GM19023 (cell line): ENCODE measurements around the gene TRPV4.

Experiments used
- ATAC-seq: cut with Tn5 transposase; IDR thresholded peaks from one replicate; pipeline ENCODE4 v1.9.1; 2021; ENCODE audit warnings: mild to moderate bottlenecking, moderate library complexity; ENCODE audit not compliant: unreplicated experiment

The TRPV4 gene

GRCh38 chr12:109810954-109811623 lies 22.1 kb downstream of the TRPV4 start:
- ATAC-seq, result no peak

GRCh38 chr12:109808876-109809646 lies 24.1 kb downstream of the TRPV4 start:
- ATAC-seq, result no peak

- no peak for ATAC-seq
Measured at GRCh38 chr12:109807954-109808643, 25.1 kb downstream of the TRPV4 start.

GRCh38 chr12:109804820-109805761 lies 28.1 kb downstream of the TRPV4 start:
- no peak for ATAC-seq

- no peak for ATAC-seq
Measured at GRCh38 chr12:109803678-109804077, 29.5 kb downstream of the TRPV4 start.

- ATAC-seq, result no peak
Measured at GRCh38 chr12:109802828-109803227, 30.4 kb downstream of the TRPV4 start.

- ATAC-seq, result no peak
Measured at GRCh38 chr12:109800536-109800935, 32.7 kb downstream of the TRPV4 start.

GRCh38 chr12:109798691-109799090 lies 34.5 kb downstream of the TRPV4 start:
- no peak for ATAC-seq

- ATAC-seq, result no peak
Measured at GRCh38 chr12:109797905-109798669, 35.1 kb downstream of the TRPV4 start.

- ATAC-seq, result no peak
Measured at GRCh38 chr12:109796057-109796456, 37.1 kb downstream of the TRPV4 start.

GRCh38 chr12:109795023-109795422 lies 38.2 kb downstream of the TRPV4 start:
- ATAC-seq, result no peak

GRCh38 chr12:109793826-109794501 lies 39.2 kb downstream of the TRPV4 start:
- ATAC-seq, result no peak

- ATAC-seq, result no peak
Measured at GRCh38 chr12:109793411-109793810, 39.8 kb downstream of the TRPV4 start.

- no peak for ATAC-seq
Measured at GRCh38 chr12:109792992-109793391, 40.2 kb downstream of the TRPV4 start.

- no peak for ATAC-seq
Measured at GRCh38 chr12:109789526-109790048, 43.6 kb downstream of the TRPV4 start.

- ATAC-seq, result no peak
Measured at GRCh38 chr12:109786799-109787198, 46.4 kb downstream of the TRPV4 start.

GRCh38 chr12:109785854-109786253 lies 47.3 kb downstream of the TRPV4 start:
- no peak for ATAC-seq

GRCh38 chr12:109783965-109784244 lies 49.3 kb downstream of the TRPV4 start:
- no peak for ATAC-seq
